ENCODE data around the gene ZHX3.

ZHX3 gene

GRCh38 chr20:41223112-41223511 is 94.4 kb downstream of the ZHX3 start:
- FAIRE-seq: no peak
- no peak for DNase-seq (ENCODE audit: insufficient read length, low spot score)
- no peak for TF ChIP-seq TAF1 (IDR thresholded peaks at IDR 0.05; ENCODE audit: low read depth, low read length)
- no peak for TF ChIP-seq SPI1 (IDR thresholded peaks at IDR 0.05; ENCODE audit: low read depth, low read length)

GRCh38 chr20:41222703-41223102 is 94.8 kb downstream of the ZHX3 start:
- no peak for DNase-seq (ENCODE audit: insufficient read length, low spot score)
- FAIRE-seq: no peak
- TF ChIP-seq SPI1 (IDR thresholded peaks at IDR 0.05; ENCODE audit: low read depth, low read length) (no peak), POU2F2 (IDR thresholded peaks at IDR 0.05; ENCODE audit: low read depth, low read length) (no peak), TAF1 (IDR thresholded peaks at IDR 0.05; ENCODE audit: low read depth, low read length) (no peak), PAX5 (IDR thresholded peaks at IDR 0.05; ENCODE audit: insufficient read depth, low read length, severe bottlenecking) (no peak), POLR2A (IDR thresholded peaks at IDR 0.05; ENCODE audit: low read depth, low read length) (no peak)

GRCh38 chr20:41222296-41222695 is 95.2 kb downstream of the ZHX3 start:
- TF ChIP-seq POLR2A (IDR thresholded peaks at IDR 0.05; ENCODE audit: low read depth, low read length): no peak
- DNase-seq (ENCODE audit: insufficient read length, low spot score) (no peak), FAIRE-seq (no peak)

- TF ChIP-seq TAF1 (IDR thresholded peaks at IDR 0.05; ENCODE audit: low read depth, low read length): no peak
- no peak for TF ChIP-seq POU2F2 (IDR thresholded peaks at IDR 0.05; ENCODE audit: low read depth, low read length)
- TF ChIP-seq SPI1 (IDR thresholded peaks at IDR 0.05; ENCODE audit: low read depth, low read length): no peak
- TF ChIP-seq POLR2A (IDR thresholded peaks at IDR 0.05; ENCODE audit: low read depth, low read length): no peak
- no peak for TF ChIP-seq POLR2AphosphoS5 (IDR thresholded peaks at IDR 0.05; ENCODE audit: low read depth, low read length)
- no peak for TF ChIP-seq PAX5 (IDR thresholded peaks at IDR 0.05; ENCODE audit: insufficient read depth, low read length, severe bottlenecking)
- FAIRE-seq (no peak), DNase-seq (ENCODE audit: insufficient read length, low spot score) (no peak)
Observed at GRCh38 chr20:41221614-41222218, 95.8 kb downstream of the ZHX3 start.

- DNase-seq (ENCODE audit: insufficient read length, low spot score) (no peak), FAIRE-seq (no peak)
- no peak for TF ChIP-seq POLR2A (IDR thresholded peaks at IDR 0.05; ENCODE audit: low read depth, low read length)
- TF ChIP-seq POLR2AphosphoS5 (IDR thresholded peaks at IDR 0.05; ENCODE audit: low read depth, low read length): no peak
- no peak for TF ChIP-seq PAX5 (IDR thresholded peaks at IDR 0.05; ENCODE audit: insufficient read depth, low read length, severe bottlenecking)
- TF ChIP-seq SPI1 (IDR thresholded peaks at IDR 0.05; ENCODE audit: low read depth, low read length): no peak
- no peak for TF ChIP-seq POU2F2 (IDR thresholded peaks at IDR 0.05; ENCODE audit: low read depth, low read length)
- no peak for TF ChIP-seq TAF1 (IDR thresholded peaks at IDR 0.05; ENCODE audit: low read depth, low read length)
Observed at GRCh38 chr20:41219824-41220223, 97.7 kb downstream of the ZHX3 start.

- FAIRE-seq (no peak), DNase-seq (ENCODE audit: insufficient read length, low spot score) (no peak)
- TF ChIP-seq POLR2A (IDR thresholded peaks at IDR 0.05; ENCODE audit: low read depth, low read length) (no peak), POU2F2 (IDR thresholded peaks at IDR 0.05; ENCODE audit: low read depth, low read length) (no peak), PAX5 (IDR thresholded peaks at IDR 0.05; ENCODE audit: insufficient read depth, low read length, severe bottlenecking) (no peak), POLR2AphosphoS5 (IDR thresholded peaks at IDR 0.05; ENCODE audit: low read depth, low read length) (no peak), TAF1 (IDR thresholded peaks at IDR 0.05; ENCODE audit: low read depth, low read length) (no peak), SPI1 (IDR thresholded peaks at IDR 0.05; ENCODE audit: low read depth, low read length) (no peak)
Observed at GRCh38 chr20:41218466-41218865, 99.1 kb downstream of the ZHX3 start.

GRCh38 chr20:41217422-41217821 is 100.1 kb downstream of the ZHX3 start:
- FAIRE-seq (no peak), DNase-seq (ENCODE audit: insufficient read length, low spot score) (no peak)
- TF ChIP-seq TAF1 (IDR thresholded peaks at IDR 0.05; ENCODE audit: low read depth, low read length) (no peak), POLR2AphosphoS5 (IDR thresholded peaks at IDR 0.05; ENCODE audit: low read depth, low read length) (no peak), POLR2A (IDR thresholded peaks at IDR 0.05; ENCODE audit: low read depth, low read length) (no peak), SPI1 (IDR thresholded peaks at IDR 0.05; ENCODE audit: low read depth, low read length) (no peak), POU2F2 (IDR thresholded peaks at IDR 0.05; ENCODE audit: low read depth, low read length) (no peak), PAX5 (IDR thresholded peaks at IDR 0.05; ENCODE audit: insufficient read depth, low read length, severe bottlenecking) (no peak)

GRCh38 chr20:41214666-41215065 is 102.9 kb downstream of the ZHX3 start:
- DNase-seq (ENCODE audit: insufficient read length, low spot score) (no peak), FAIRE-seq (no peak)
- no peak for TF ChIP-seq POLR2A (IDR thresholded peaks at IDR 0.05; ENCODE audit: low read depth, low read length)
- TF ChIP-seq POLR2AphosphoS5 (IDR thresholded peaks at IDR 0.05; ENCODE audit: low read depth, low read length): no peak
- TF ChIP-seq PAX5 (IDR thresholded peaks at IDR 0.05; ENCODE audit: insufficient read depth, low read length, severe bottlenecking): no peak
- TF ChIP-seq POU2F2 (IDR thresholded peaks at IDR 0.05; ENCODE audit: low read depth, low read length): no peak
- TF ChIP-seq TAF1 (IDR thresholded peaks at IDR 0.05; ENCODE audit: low read depth, low read length): no peak
- TF ChIP-seq SPI1 (IDR thresholded peaks at IDR 0.05; ENCODE audit: low read depth, low read length): no peak

- TF ChIP-seq POLR2AphosphoS5 (IDR thresholded peaks at IDR 0.05; ENCODE audit: low read depth, low read length) (no peak), POU2F2 (IDR thresholded peaks at IDR 0.05; ENCODE audit: low read depth, low read length) (no peak), POLR2A (IDR thresholded peaks at IDR 0.05; ENCODE audit: low read depth, low read length) (no peak), SPI1 (IDR thresholded peaks at IDR 0.05; ENCODE audit: low read depth, low read length) (no peak), TAF1 (IDR thresholded peaks at IDR 0.05; ENCODE audit: low read depth, low read length) (no peak), PAX5 (IDR thresholded peaks at IDR 0.05; ENCODE audit: insufficient read depth, low read length, severe bottlenecking) (no peak)
- DNase-seq (ENCODE audit: insufficient read length, low spot score) (no peak), FAIRE-seq (no peak)
Observed at GRCh38 chr20:41214202-41214601, 103.3 kb downstream of the ZHX3 start.

- TF ChIP-seq PAX5 (IDR thresholded peaks at IDR 0.05; ENCODE audit: insufficient read depth, low read length, severe bottlenecking) (no peak), POLR2AphosphoS5 (IDR thresholded peaks at IDR 0.05; ENCODE audit: low read depth, low read length) (no peak), POLR2A (IDR thresholded peaks at IDR 0.05; ENCODE audit: low read depth, low read length) (no peak), SPI1 (IDR thresholded peaks at IDR 0.05; ENCODE audit: low read depth, low read length) (no peak)
- FAIRE-seq: peak; percentile 26
- DNase-seq (ENCODE audit: insufficient read length, low spot score): no peak
Observed at GRCh38 chr20:41213150-41213820, 104.2 kb downstream of the ZHX3 start.

All from GM12891 (cell line).